GM12878 (cell line): ENCODE measurements around the gene TSC22D4. TPM values are rescaled to one million over a fixed set of nuclear protein-coding genes. Genes with fewer than 3 reads are reported as not detected.

Experiments used
- BCLAF1 ChIP-seq: fragments of 450-650 bp; IDR thresholded peaks from 2 replicates; pipeline ENCODE4 v1.6.1; 2017; ENCODE audit warnings: antibody characterized with exemption, mild to moderate bottlenecking, moderate library complexity
- BHLHE40 ChIP-seq, 2 experiments: fragments of 450-650 bp in 1 of 2; IDR thresholded peaks; 2 replicates each; pipeline ENCODE4 v1.6.1; 2011 to 2017; ENCODE audit warnings: low read depth in 2 of 2, borderline replicate concordance in 1 of 2, improper control_type of control experiment in 1 of 2, low read length in 1 of 2, mild to moderate bottlenecking in 1 of 2
- DPF2 ChIP-seq: fragments of 450-650 bp; IDR thresholded peaks from 2 replicates; pipeline ENCODE4 v1.6.1; 2017; ENCODE audit warnings: mild to moderate bottlenecking
- ETV6 ChIP-seq, 2 experiments: fragments of 450-650 bp in 1 of 2; IDR thresholded peaks in 1 of 2; conservative IDR thresholded peaks in 1 of 2; 2 replicates each; pipeline ENCODE4 v1.6.1; 2014; ENCODE audit warnings: antibody characterized with exemption in 1 of 2, borderline replicate concordance in 1 of 2, low read depth in 1 of 2, mild to moderate bottlenecking in 1 of 2, moderate library complexity in 1 of 2
- IKZF1 ChIP-seq: fragments of 450-650 bp; conservative IDR thresholded peaks from 2 replicates; pipeline ENCODE4 v1.6.1; 2017; ENCODE audit warnings: antibody characterized with exemption, mild to moderate bottlenecking
- IRF5 ChIP-seq: fragments of 450-650 bp; IDR thresholded peaks from 2 replicates; pipeline ENCODE4 v1.6.1; 2017; ENCODE audit warnings: borderline replicate concordance
- LARP7 ChIP-seq: fragments of 450-650 bp; IDR thresholded peaks from 2 replicates; pipeline ENCODE4 v1.6.1; 2017; ENCODE audit warnings: mild to moderate bottlenecking
- MXI1 ChIP-seq: fragments of 150-350 bp; IDR thresholded peaks from 2 replicates; pipeline ENCODE4 v1.6.1; 2011; ENCODE audit warnings: low read depth, mild to moderate bottlenecking, inconsistent platforms, low read length, improper control_type of control experiment
- MYB ChIP-seq: fragments of 150-350 bp; IDR thresholded peaks from 2 replicates; pipeline ENCODE4 v1.6.1; 2014; ENCODE audit warnings: mild to moderate bottlenecking, low read depth, low read length, borderline replicate concordance
- NFXL1 ChIP-seq: fragments of 450-650 bp; IDR thresholded peaks from 2 replicates; pipeline ENCODE4 v1.6.1; 2017; ENCODE audit warnings: antibody characterized with exemption, mild to moderate bottlenecking, borderline replicate concordance
- NKRF ChIP-seq: fragments of 450-650 bp; conservative IDR thresholded peaks from 2 replicates; pipeline ENCODE4 v1.6.1; 2017; ENCODE audit warnings: mild to moderate bottlenecking, moderate library complexity
- NRF1 ChIP-seq: conservative IDR thresholded peaks from 2 replicates; pipeline ENCODE4 v1.6.1; 2011; ENCODE audit warnings: mild to moderate bottlenecking, low read depth, low read length, improper control_type of control experiment
- POLR2A ChIP-seq: IDR thresholded peaks from 2 replicates; pipeline ENCODE4 v1.6.1; 2011; ENCODE audit warnings: low read depth, mild to moderate bottlenecking, low read length
- PRDM15 ChIP-seq: fragments of 450-650 bp; formaldehyde crosslinking; IDR thresholded peaks from 2 replicates; pipeline ENCODE4 v1.4.0; 2020; ENCODE audit warnings: mild to moderate bottlenecking, moderate library complexity
- SKIL ChIP-seq: fragments of 450-650 bp; IDR thresholded peaks from 2 replicates; pipeline ENCODE4 v1.6.1; 2017; ENCODE audit warnings: mild to moderate bottlenecking, low read depth, inconsistent platforms; ENCODE audit not compliant: poor library complexity, severe bottlenecking
- SMARCA5 ChIP-seq: fragments of 450-650 bp; IDR thresholded peaks from 2 replicates; pipeline ENCODE4 v1.6.1; 2017; ENCODE audit warnings: mild to moderate bottlenecking
- polyA plus RNA-seq, 11 experiments: library from polyadenylated mRNA; depleted of rRNA in 4 of 11; unstranded in 6 of 11; stranded (reverse) in 5 of 11; fragments of >200 nt; fragmentation: Nextera tagmentation in 4 of 11; fragmentation: Illumina TruSeq in 1 of 11; extraction: Ambion mirVana in 4 of 11; extraction: Trizol in 1 of 11; gene quantifications; 1 replicate in 1 of 11; 2 replicates in 10 of 11; pipeline versions ENCODE4 v1.2.1 to v1.2.3, GENCODE V29; 2011 to 2016; ENCODE audit warnings: inconsistent platforms in 2 of 11, missing spikeins in 2 of 11, low read depth in 1 of 11
- total RNA-seq, 4 experiments: library from RNA; depleted of rRNA in 3 of 4; stranded (reverse); fragments of >200 nt in 3 of 4; fragmentation: Illumina TruSeq in 1 of 4; extraction: Trizol in 1 of 4; gene quantifications; 2 replicates each; pipeline versions ENCODE4 v1.2.1 to v1.2.3, GENCODE V29; 2013 to 2021

TSC22D4 gene
- total and polyA plus RNA-seq, 10 of the 15 experiments (the other 5 are each of a cell fraction or from before 2014, with no cell fraction given): 0.50 to 65.7 (median 24.4) TPM

- no peak for TF ChIP-seq NFXL1
- TF ChIP-seq SKIL: no peak
- peak; percentile 76 for TF ChIP-seq SMARCA5
- peak; percentile 59 for TF ChIP-seq NKRF
- no peak for TF ChIP-seq BCLAF1
- TF ChIP-seq LARP7: peak; percentile 94
- TF ChIP-seq IKZF1: peak; percentile 61; the same call in 1 of the 2 replicates
- no peak for TF ChIP-seq IRF5
- no peak for TF ChIP-seq ETV6 (conservative IDR thresholded peaks at IDR 0.05 in 1 of 2, IDR thresholded peaks at IDR 0.05 in 1 of 2; ENCODE audit: borderline replicate concordance in 1 of 2, low read depth in 1 of 2)
- peak; percentile 73 for TF ChIP-seq POLR2A
- TF ChIP-seq BHLHE40 (IDR thresholded peaks at IDR 0.05; ENCODE audit: borderline replicate concordance in 1 of 2, low read depth in 2 of 2, low read length in 1 of 2): peak; percentile 73 to 90
- TF ChIP-seq NRF1: no peak
- peak; percentile 71; the same call in 1 of the 2 replicates for TF ChIP-seq DPF2
- no peak for TF ChIP-seq MYB
- TF ChIP-seq PRDM15: no peak
- 0 out of 2 replicates have a peak, but pooled peaks have one; percentile 27 for TF ChIP-seq MXI1
These were observed 43.4 kb downstream of the TSC22D4 start (continued) for GRCh38 chr7:100435401-100436304.
